IPS-NIHi7 (cell line): Measurements from ENCODE around the gene GFRA3.
"Not testable (repeated sequence)": the region's sequence is repeated elsewhere in the genome, so short reads cannot be mapped to it uniquely, and the experiment has no call there.

Experiments
- DNase-seq: peaks from one replicate; pipeline ENCODE4 v3.0.0; 2012; ENCODE audit warnings: mixed read lengths; ENCODE audit errors: extremely low spot score

GFRA3 gene, protein sequence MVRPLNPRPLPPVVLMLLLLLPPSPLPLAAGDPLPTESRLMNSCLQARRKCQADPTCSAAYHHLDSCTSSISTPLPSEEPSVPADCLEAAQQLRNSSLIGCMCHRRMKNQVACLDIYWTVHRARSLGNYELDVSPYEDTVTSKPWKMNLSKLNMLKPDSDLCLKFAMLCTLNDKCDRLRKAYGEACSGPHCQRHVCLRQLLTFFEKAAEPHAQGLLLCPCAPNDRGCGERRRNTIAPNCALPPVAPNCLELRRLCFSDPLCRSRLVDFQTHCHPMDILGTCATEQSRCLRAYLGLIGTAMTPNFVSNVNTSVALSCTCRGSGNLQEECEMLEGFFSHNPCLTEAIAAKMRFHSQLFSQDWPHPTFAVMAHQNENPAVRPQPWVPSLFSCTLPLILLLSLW

DNA sequence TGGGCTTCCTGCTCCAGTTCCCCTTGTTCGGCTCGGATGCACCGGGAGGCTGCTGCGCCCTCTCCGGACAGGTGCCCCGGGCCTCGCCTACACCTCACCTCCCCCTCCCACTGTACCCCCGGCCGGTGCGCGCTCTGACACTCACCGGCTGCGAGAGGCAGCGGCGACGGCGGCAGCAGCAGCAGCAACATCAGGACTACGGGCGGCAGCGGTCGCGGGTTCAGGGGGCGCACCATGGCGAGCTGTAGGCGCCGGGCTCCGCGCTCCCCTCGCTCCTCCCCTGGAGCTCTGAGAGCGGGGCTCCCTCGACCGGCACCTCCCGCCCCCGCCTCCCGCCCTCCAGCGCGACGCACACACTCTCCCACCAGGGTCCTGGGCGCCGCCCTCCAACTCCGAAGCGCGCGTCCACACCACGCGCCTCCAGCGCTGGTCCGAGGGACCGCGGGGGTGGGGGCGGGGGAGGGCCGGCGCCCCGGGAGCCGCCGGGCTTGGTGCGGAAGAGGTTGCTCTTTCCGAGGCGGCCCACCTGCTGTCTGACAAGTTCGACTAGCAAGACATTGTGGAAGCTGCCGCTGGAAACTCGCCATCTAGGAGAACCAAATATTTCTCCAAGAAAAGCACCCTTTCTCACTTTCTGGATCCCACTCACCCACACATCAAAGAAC, at the start of gene GFRA3:
Gene GFRA3 (minus strand): TSS at position 433 of the 665 bp plus-strand sequence. CDS start 197 bp downstream, at position 236.
- peak; percentile 63 for DNase-seq

DNA sequence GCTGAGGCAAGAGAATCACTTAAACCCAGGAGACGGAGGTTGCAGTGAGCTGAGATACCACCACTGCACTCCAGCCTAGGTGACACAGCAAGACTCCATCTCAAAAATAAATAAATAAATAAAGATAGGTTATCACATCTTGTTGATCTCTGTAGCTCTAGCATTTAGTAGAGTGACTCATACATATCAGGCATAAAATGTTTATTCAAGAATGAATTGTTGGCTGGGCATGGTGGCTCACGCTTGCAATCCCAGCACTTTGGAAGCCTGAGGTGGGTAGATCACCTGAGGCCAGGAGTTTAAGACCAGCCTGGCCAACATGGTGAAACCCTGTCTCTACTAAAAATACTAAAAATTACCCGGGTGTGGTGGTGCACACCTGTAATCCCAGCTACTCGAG, 43.8 kb upstream of the GFRA3 start:
- not testable (repeated sequence) for DNase-seq

DNA sequence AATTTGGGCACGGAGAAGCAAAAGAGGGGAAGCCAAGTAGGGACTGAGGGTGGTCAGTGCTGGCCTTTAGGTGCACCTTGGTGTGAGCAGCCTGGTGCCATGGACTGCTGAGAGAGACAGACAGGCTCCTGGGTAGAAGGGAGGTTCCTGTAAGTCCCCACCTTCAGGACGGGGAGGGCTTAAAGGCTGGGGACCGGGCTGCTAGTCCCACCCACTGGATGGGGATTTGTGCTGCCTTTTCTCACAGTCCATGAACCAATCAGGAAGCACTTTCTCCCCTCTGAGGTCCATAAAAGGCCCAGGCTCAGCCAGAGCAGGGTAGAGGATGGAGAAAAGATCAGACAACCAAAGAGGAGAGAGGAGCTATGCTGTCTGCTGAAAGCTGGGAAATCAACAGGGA, 41.9 kb upstream of the GFRA3 start:
- no peak for DNase-seq

DNA sequence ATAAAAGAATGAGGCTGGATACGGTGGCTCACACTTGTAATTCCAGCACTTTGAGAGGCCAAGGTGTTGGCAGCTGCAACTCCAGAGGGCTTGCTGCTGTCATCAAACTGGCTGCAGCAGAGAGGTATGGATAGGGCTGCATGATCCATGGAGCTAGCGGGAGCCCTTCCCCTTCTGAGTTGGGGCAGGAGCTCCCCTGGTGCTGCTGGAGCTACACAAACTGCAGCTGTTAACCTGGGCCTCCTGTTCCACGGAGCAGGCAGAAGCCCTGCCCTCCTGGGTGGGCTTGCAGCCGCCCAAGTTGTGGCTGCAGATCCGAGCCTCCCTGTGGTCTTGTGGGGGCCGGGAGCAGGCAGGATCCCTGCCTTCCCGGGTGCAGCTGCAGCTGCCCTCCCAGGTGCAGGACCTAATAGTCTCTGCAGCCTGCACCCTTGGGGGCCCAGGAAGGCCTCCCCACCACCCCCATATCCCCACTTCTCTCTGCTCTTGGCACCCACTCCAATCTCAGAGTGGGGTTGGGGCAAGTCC, 41.4 kb upstream of the GFRA3 start:
- no peak for DNase-seq

DNA sequence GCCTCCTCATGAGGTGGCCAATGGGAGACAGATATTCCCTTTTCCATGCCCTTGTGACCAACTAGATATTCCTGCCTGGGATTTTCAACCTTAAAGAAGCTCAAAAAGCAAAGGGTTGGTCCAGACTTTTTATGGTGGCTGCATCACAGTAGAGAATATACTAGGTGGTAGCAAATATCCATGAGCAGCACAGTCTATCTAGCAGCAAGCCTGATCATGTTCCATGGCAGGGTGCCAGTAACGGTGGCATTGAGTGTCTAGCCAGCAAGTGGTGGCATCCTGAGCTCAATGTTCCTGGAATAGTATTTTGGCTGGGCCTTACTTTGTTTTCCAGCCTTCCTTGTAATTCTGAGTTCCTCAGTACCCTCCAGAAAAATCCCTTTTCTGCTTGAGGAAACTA, 31.4 kb upstream of the GFRA3 start:
- DNase-seq, result no peak

DNA sequence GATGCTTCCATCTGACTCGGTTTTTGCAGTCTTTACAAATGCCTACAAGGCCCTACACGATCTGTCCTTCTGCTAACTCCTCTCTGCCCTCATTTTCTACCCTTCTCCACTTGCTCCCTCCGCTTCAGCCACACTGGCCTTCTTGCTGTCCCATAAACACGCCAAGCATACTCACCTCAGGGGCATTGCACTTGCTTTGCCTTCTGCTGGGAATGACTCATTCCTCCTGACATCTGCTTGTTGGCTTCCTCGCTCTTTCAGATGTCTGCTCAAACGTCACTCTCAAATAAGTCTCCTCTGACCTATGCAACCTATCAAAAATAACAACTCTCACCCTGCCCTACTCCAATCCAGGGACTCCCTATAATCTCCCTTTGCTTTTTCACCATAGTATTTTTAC, 29.0 kb upstream of the GFRA3 start:
- DNase-seq, result no peak

DNA sequence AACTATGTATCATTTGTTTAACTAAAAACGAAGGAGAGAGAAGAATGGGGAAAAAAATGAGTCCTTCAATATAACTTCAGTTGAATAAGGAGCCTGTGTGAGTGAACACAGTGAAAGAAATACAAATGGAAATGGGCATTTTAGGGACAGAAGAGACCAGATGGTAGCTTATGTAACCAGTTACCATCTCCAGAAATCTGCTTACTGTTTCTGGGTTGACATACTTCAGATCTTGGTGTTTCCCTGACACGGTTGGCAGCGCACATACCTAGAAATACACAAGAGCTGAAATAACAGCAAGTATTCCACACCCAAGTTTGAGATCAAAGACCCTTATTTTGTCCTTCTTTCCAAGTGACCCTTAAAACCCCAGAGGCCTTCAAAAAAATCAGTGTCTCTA, 14.9 kb upstream of the GFRA3 start:
- no peak for DNase-seq

DNA sequence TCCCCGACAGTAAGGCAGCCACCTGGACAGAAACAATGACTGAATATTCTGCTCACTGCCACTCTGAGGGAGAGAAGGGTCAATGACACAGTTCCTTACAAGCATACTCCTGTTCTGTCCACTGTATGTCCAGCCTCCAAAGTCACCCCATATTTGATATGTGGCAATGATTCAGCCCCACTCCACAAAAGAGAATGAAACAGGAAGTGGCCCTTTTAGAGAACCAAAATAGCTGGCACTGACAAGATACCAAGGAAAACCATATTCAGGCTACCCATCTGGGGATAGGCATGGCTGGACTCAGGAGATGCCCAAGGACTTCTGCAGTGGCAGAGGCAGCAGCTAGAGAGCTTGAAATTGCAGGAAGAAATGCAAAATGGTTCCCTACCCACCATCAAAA, 12.8 kb upstream of the GFRA3 start:
- DNase-seq, result no peak

DNA sequence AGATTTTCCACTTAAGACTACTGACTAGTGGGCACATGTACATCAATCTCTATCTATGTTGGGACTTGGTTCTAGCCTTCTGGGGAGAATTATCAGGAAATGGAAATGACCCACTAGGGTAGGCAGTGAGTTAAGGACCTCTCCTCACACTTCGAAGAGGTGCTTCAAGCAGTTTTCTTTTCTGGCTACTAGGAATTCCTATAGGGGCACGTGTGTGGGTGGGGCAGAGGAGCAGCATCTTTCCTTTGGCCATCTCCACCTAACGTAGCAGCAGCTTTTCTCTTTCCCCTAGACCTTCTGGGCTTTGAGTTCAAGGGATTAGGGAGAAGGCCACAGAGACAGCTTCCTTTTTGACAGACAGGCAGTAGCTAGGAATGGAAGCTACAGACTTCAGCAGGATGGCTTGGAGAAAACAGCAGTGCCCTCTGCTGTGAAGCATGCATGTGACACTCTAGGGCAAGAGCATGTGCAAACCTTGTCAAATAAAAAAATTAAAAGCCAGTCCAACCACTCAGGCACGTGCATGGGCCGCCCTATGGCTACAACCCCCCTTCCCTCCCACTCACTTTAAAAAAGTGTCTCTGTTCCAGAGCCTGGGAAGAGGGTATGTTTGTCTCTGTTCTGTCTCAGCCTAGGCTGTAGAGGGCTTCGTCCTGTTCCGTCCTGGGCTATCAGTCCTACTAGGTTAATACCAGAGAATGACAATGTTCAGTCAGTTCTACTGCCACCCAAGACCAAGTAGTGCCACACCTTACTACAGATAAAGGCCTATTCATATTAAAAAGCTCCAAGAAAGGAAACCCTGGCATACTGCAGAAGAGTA, 8.7 kb upstream of the GFRA3 start:
- DNase-seq, result peak; percentile 81

DNA sequence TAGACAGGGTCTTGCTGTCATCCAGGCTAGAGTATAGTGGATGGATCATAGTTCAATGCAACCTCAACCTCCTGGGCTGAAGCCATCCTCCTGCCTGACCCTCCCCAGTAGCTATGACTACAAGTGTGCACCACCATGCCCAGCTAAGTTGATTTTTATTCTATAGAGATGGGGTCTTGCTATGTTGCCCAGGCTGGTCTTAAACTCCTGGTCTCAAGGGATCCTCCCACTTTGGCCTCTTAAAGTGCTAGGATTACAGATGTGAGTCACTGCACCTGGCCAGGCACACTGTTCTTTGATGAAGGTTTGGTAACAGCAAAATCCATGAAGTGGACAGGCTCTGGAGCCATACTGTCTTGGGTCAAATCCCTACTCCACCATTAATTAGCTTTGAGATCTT, 6.5 kb upstream of the GFRA3 start:
- DNase-seq, result no peak

DNA sequence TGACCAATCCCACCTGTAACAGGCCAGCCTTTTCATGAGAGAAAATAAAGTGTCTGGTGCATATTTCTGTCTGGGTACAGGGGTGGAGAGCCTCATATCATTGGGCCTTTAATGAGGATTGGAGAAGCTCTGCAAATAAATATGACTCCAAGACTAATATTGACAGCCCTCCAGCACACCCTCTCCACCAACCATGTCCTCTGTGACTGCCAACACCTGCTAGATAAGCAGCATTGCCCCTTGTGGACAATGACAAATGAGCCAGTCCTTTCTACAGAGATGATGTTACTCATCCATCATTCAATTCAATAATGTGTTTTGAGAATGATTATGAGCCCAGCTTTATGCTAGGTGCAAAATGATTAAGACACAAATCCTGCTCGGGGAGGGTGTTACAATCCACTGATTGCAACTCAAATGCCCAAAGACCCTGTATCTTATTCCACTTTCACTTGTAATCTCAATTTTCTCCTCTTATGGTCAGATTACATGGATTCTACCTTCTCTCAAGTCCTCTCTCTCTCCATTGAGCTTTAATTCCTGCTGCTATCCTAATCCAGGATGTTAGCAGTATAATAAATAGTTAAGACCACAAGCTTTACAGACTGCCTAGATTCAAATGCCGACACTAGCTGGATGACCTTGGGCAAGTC, 2.1 kb upstream of the GFRA3 start:
- no peak for DNase-seq

DNA sequence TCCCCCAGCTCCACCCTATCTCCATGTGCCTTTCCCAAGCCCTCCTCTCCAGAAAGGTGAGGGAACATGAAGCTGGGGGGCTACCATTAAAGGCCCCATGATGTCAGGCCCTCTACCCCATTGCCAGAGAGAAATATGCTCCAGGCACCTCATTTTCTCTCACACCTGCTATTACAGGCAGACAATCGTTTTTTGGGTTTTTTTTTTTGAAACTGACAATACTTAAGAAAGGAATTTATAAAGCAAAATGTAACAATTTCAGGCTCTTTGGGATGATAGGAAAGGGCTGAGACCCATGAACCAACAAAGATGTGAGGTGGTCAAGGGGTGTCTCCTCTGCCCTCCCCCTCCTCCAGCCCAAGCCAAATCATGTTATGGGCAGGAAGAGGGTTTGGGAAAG, 1.5 kb upstream of the GFRA3 start:
- DNase-seq, result no peak

DNA sequence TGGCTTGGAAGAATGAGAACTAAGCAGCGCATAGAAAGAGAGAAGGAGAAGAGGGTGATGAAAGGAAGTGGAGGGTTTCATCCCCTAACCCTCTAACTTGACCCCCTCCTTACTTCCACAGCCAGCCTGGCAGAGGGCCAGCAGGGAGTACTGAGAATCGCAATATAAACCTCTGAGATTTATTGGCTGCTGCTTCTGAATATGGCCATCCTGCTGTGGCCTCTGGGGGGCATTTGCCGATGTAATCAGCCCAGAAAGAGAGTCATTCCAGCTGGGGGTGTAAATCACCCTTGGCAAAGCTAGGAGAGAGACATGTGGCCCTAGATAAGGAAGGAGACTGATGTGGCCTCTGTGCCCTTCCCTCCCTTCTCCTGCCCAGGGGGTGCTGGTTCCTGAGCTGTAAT, 960 bp upstream of the GFRA3 start:
- no peak for DNase-seq

DNA sequence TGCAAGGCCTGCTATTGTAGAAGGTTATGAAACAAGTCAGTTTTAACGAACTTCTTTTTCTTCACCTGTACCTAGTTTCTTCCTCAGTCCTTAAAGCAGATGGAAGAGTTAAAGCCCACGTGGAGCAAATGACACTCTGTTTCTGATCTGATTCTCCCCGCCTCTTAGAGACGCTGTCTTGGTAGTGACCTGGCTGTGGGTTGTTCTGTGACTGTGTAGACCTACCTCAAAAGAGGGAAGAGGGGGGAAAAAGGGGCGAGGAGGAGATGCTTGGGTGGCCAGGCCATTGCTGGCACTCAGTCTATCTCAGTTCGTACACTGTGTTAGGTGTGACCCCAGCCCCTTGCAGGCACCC, 610 bp downstream of the GFRA3 start:
- DNase-seq, result no peak

DNA sequence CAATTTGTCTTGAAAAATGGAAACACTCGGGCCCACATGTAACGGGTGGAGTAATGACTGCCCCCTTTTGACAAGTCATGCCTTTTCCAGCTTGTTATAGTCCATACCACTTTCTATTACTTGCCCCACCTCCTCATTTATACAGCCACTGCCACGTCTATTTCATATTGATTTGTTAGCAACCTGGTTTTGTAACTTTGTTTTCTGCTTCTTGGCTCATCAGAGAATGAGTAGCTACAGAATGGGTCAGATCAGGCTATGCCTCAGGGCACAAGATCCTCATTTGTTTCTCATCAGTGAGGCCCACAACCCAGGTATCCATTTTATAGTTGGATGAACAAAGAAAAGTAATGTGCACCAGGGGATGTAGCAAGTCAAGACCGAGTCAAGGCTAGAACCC, 1.7 kb downstream of the GFRA3 start:
- DNase-seq, result no peak

DNA sequence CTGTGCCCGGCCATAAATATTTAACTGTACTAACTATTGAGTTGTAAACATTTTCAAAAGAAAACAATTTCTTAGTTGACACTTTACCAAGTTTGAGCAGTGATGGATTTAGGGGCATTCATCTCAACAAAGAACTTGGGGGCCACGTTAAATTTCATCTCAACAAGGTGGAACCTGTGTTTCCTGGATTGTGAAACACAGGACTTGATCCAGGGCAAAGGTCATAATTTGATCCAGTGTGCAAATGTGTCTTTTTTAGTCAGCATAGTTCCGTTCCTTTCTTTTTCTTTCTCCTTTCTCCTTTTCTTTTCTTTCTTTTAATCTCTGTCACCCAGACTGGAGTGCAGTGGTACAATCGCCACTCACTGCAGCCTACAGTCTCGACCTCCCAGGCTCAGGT, 3.1 kb downstream of the GFRA3 start:
- DNase-seq, result no peak

DNA sequence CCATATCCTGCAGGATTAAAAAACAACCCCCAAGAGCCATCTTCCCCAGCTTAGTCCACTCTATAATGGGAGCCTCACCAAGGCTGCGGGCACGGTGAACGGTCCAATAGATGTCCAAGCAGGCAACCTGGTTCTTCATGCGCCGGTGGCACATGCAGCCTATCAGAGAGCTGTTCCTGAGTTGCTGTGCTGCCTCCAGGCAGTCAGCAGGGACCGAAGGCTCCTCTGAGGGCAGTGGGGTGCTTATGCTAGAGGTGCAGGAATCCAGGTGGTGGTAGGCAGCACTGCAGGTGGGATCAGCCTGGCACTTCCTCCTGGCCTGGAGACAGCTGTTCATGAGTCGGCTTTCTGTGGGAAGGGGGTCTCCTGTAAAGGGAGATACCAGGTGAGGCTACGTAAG, 10.2 kb downstream of the GFRA3 start:
- no peak for DNase-seq

DNA sequence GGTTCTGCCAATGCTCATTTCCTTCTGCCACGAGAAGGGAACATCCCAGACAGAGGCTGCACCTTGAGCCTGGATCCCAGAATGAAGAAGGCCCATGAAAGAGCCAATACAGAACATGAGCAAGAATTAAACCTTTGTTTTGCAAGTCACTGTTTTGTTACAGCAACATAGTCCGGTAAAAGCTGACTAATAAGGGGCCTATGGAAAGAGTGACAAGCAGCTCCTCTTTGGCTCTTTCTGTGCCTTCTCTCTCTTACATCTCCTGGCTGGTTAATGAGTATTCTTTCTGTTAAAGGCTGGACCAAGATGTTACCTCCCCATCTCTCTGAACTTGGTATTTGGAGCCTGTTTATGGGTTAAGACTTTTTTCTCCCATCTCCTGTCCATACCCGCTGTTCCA, 10.8 kb downstream of the GFRA3 start:
- DNase-seq, result no peak

DNA sequence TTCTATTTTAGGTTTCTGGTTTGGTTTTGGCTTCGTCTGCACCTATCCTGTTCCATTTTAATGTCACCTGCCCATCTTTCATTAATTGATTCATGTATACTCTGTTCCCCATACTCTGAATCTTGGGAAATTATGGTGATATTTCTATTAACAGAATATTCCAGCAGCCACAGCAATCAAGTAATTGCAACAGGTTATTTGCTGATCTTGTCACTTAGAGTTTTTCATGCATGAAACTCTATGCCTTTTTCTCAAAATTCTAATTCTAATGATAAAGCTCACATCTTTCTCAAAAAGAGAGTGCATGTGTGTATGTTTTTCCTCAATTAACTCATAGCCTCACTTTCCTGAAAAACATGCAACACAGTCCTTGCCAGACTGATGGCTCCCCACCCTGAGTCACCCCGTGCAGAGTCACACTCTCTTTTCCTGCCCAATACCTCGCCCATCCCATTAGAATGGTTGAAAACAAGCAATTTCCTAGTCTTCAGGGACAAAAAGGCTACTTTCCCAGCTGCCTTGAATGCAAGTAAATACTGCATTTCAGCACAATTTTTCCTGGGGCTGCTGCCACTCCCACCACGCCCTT, 15.6 kb downstream of the GFRA3 start:
- DNase-seq, result no peak

DNA sequence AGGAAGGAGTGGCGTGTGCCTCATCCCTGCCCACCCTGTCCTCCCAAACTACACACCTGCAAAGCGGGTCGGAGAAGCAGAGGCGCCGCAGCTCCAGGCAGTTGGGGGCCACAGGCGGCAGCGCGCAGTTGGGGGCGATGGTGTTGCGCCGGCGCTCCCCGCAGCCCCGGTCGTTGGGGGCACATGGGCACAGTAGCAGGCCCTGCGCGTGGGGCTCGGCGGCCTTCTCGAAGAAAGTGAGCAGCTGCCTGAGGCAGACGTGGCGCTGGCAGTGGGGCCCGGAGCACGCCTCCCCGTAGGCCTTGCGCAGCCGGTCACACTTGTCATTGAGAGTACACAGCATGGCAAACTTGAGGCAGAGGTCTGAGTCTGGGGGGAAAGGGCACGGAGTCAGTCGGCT, 16.8 kb downstream of the GFRA3 start:
- DNase-seq, result no peak

DNA sequence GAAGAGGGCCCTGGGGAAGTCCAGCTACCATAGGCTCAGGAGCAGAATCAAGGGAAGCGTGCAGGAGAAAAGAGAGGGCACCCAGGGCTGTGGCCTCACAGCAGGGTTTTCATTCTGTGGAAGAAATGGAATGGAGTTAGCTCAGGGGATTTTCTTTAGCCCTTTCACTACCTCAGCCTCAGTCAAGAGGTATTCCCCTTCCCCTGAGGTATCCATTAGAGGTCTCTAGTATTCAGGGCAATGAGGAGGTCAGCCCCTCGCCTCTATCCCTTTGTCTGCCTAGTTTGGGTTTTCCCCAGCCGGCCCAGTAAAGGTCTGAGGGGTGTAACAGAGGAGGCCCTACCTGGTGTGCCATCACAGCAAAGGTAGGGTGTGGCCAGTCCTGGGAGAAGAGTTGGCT, 21.5 kb downstream of the GFRA3 start:
- no peak for DNase-seq

DNA sequence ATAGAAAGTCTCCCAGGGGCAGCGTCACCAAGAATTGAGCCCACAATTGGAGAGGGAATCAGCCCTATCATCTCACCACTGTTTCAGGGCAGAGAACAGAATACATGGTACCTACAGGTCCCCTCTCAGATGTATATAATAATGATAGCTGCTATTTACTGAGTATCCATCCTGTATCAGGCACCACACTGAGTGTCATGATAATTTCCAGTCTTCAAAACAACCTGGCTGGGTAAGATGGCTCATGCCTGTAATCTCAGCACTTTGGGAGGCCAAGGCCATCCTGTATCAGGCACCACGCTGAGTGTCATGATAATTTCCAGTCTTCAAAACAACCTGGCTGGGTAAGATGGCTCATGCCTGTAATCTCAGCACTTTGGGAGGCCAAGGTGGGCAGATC, 26.6 kb downstream of the GFRA3 start:
- DNase-seq, result not testable (repeated sequence)
